Measurements from ENCODE around the gene PRKCQ.

PRKCQ gene

GRCh38 chr10:6610647-6611046, 30.6 kb upstream of the PRKCQ start:
- Histone ChIP-seq H3K4me1 (ENCODE audit: control insufficient read depth in 2 of 2, insufficient read depth in 2 of 2, low read length in 2 of 2) (peaks cover 0 to 3% of the 10 kb centered on the region in 2 donors), H3K27ac (ENCODE audit: low read depth in 2 of 2, low read length in 2 of 2) (no peak overlapping the region), H3K4me3 (ENCODE audit: low read length in 2 of 2) (no peak overlapping the region), H3K36me3 (ENCODE audit: control insufficient read depth in 2 of 2, insufficient read depth in 2 of 2, low read length in 2 of 2) (no peaks in the 10 kb centered on the region), H3K27me3 (ENCODE audit: control insufficient read depth in 2 of 2, insufficient read depth in 2 of 2, low read length in 2 of 2) (no peaks in the 10 kb centered on the region), H3K9ac (ENCODE audit: low read depth in 1 of 2, low read length in 2 of 2) (no peak overlapping the region), H3K9me3 (ENCODE audit: control insufficient read depth in 2 of 2, low read length in 2 of 2) (no peaks in the 10 kb centered on the region)

GRCh38 chr10:6609625-6610024, 29.5 kb upstream of the PRKCQ start:
- H3K36me3 ChIP-seq (ENCODE audit: control insufficient read depth in 2 of 2, insufficient read depth in 2 of 2, low read length in 2 of 2), result no peaks in the 10 kb centered on the region
- H3K27ac ChIP-seq (ENCODE audit: low read depth in 2 of 2, low read length in 2 of 2), result no peak overlapping the region
- H3K4me3 ChIP-seq (ENCODE audit: low read length in 2 of 2), result no peak overlapping the region
- H3K4me1 ChIP-seq (ENCODE audit: control insufficient read depth in 2 of 2, insufficient read depth in 2 of 2, low read length in 2 of 2), result peaks cover 0 to 3% of the 10 kb centered on the region in 2 donors
- no peaks in the 10 kb centered on the region for H3K9me3 ChIP-seq (ENCODE audit: control insufficient read depth in 2 of 2, low read length in 2 of 2)
- H3K9ac ChIP-seq (ENCODE audit: low read depth in 1 of 2, low read length in 2 of 2), result no peak overlapping the region
- H3K27me3 ChIP-seq (ENCODE audit: control insufficient read depth in 2 of 2, insufficient read depth in 2 of 2, low read length in 2 of 2), result no peaks in the 10 kb centered on the region

GRCh38 chr10:6607778-6608177, 27.7 kb upstream of the PRKCQ start:
- Histone ChIP-seq H3K27me3 (ENCODE audit: control insufficient read depth in 2 of 2, insufficient read depth in 2 of 2, low read length in 2 of 2) (no peaks in the 10 kb centered on the region), H3K9ac (ENCODE audit: low read depth in 1 of 2, low read length in 2 of 2) (no peak overlapping the region), H3K36me3 (ENCODE audit: control insufficient read depth in 2 of 2, insufficient read depth in 2 of 2, low read length in 2 of 2) (no peaks in the 10 kb centered on the region), H3K4me1 (ENCODE audit: control insufficient read depth in 2 of 2, insufficient read depth in 2 of 2, low read length in 2 of 2) (peaks cover 0 to 3% of the 10 kb centered on the region in 2 donors), H3K27ac (ENCODE audit: low read depth in 2 of 2, low read length in 2 of 2) (no peak overlapping the region), H3K4me3 (ENCODE audit: low read length in 2 of 2) (no peak overlapping the region), H3K9me3 (ENCODE audit: control insufficient read depth in 2 of 2, low read length in 2 of 2) (no peaks in the 10 kb centered on the region)

- Histone ChIP-seq H3K27ac (ENCODE audit: low read depth in 2 of 2, low read length in 2 of 2) (no peak overlapping the region), H3K9ac (ENCODE audit: low read depth in 1 of 2, low read length in 2 of 2) (no peak overlapping the region), H3K36me3 (ENCODE audit: control insufficient read depth in 2 of 2, insufficient read depth in 2 of 2, low read length in 2 of 2) (no peaks in the 10 kb centered on the region), H3K4me3 (ENCODE audit: low read length in 2 of 2) (no peak overlapping the region), H3K4me1 (ENCODE audit: control insufficient read depth in 2 of 2, insufficient read depth in 2 of 2, low read length in 2 of 2) (peaks cover 0 to 3% of the 10 kb centered on the region in 2 donors), H3K9me3 (ENCODE audit: control insufficient read depth in 2 of 2, low read length in 2 of 2) (no peaks in the 10 kb centered on the region), H3K27me3 (ENCODE audit: control insufficient read depth in 2 of 2, insufficient read depth in 2 of 2, low read length in 2 of 2) (no peaks in the 10 kb centered on the region)
Measured at GRCh38 chr10:6607182-6607581, 27.1 kb upstream of the PRKCQ start.

DNA sequence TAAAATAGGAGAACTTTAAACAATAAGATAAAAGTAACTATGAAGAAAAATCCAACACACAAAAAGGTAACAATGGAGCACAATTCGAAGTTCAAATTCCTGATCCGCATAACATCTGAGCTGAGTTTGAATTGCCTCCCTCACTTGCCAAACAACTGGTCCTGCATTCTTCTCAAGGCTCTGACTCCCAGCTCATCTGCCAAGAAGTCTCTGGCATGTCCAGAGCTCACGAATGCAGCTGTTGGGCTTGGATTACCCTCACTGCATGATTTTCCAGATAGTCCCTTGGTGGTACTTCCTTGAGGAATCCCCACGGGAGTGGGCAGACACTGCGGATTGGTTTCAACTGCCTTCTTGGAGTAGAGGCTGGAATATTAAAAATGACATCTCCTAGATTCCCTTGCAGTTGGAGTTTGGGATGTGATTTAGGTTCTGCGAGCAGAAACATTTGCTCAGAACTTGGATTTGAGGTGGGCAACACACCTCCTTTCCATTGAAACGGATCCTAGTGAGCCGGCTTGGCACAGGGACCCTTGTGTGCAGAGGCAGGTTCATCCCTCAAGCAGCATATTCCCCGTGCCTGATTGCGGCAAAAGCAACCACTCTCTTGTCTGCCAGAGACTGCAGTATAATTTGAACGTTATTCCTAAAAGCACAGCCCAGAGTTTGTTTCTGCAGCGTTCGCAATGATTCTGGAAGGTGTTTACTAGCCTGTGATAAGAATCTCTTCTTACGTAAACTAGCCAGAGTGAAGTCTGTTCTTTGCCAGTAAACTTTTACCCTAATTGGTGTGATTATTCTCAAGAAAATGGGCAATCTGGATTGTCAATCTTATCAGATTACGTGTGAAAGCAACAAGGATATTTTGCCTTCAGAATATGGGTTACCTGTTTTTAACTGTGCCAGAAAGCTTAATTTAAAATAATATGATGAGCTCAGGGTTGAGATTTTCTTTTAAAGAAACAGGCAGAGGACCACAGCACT, 23.4 kb upstream of the PRKCQ start:
- Histone ChIP-seq H3K27me3 (ENCODE audit: control insufficient read depth in 2 of 2, insufficient read depth in 2 of 2, low read length in 2 of 2) (no peaks in the 10 kb centered on the region), H3K4me3 (ENCODE audit: low read length in 2 of 2) (no peak overlapping the region), H3K27ac (ENCODE audit: low read depth in 2 of 2, low read length in 2 of 2) (no peak overlapping the region), H3K9me3 (ENCODE audit: control insufficient read depth in 2 of 2, low read length in 2 of 2) (no peaks in the 10 kb centered on the region), H3K36me3 (ENCODE audit: control insufficient read depth in 2 of 2, insufficient read depth in 2 of 2, low read length in 2 of 2) (no peaks in the 10 kb centered on the region), H3K4me1 (ENCODE audit: control insufficient read depth in 2 of 2, insufficient read depth in 2 of 2, low read length in 2 of 2) (no peaks in the 10 kb centered on the region), H3K9ac (ENCODE audit: low read depth in 1 of 2, low read length in 2 of 2) (no peak overlapping the region)

GRCh38 chr10:6602700-6603084, 22.6 kb upstream of the PRKCQ start:
- no peak overlapping the region for H3K4me3 ChIP-seq (ENCODE audit: low read length in 2 of 2)
- no peaks in the 10 kb centered on the region for H3K4me1 ChIP-seq (ENCODE audit: control insufficient read depth in 2 of 2, insufficient read depth in 2 of 2, low read length in 2 of 2)
- H3K36me3 ChIP-seq (ENCODE audit: control insufficient read depth in 2 of 2, insufficient read depth in 2 of 2, low read length in 2 of 2), result no peaks in the 10 kb centered on the region
- H3K27me3 ChIP-seq (ENCODE audit: control insufficient read depth in 2 of 2, insufficient read depth in 2 of 2, low read length in 2 of 2), result no peaks in the 10 kb centered on the region
- no peak overlapping the region for H3K27ac ChIP-seq (ENCODE audit: low read depth in 2 of 2, low read length in 2 of 2)
- no peaks in the 10 kb centered on the region for H3K9me3 ChIP-seq (ENCODE audit: control insufficient read depth in 2 of 2, low read length in 2 of 2)
- H3K9ac ChIP-seq (ENCODE audit: low read depth in 1 of 2, low read length in 2 of 2), result no peak overlapping the region

- Histone ChIP-seq H3K4me1 (ENCODE audit: control insufficient read depth in 2 of 2, insufficient read depth in 2 of 2, low read length in 2 of 2) (no peaks in the 10 kb centered on the region), H3K27ac (ENCODE audit: low read depth in 2 of 2, low read length in 2 of 2) (no peak overlapping the region), H3K9ac (ENCODE audit: low read depth in 1 of 2, low read length in 2 of 2) (no peak overlapping the region), H3K36me3 (ENCODE audit: control insufficient read depth in 2 of 2, insufficient read depth in 2 of 2, low read length in 2 of 2) (no peaks in the 10 kb centered on the region), H3K27me3 (ENCODE audit: control insufficient read depth in 2 of 2, insufficient read depth in 2 of 2, low read length in 2 of 2) (no peaks in the 10 kb centered on the region), H3K9me3 (ENCODE audit: control insufficient read depth in 2 of 2, low read length in 2 of 2) (no peaks in the 10 kb centered on the region), H3K4me3 (ENCODE audit: low read length in 2 of 2) (no peak overlapping the region)
Measured at GRCh38 chr10:6602026-6602699, 22.1 kb upstream of the PRKCQ start.

DNA sequence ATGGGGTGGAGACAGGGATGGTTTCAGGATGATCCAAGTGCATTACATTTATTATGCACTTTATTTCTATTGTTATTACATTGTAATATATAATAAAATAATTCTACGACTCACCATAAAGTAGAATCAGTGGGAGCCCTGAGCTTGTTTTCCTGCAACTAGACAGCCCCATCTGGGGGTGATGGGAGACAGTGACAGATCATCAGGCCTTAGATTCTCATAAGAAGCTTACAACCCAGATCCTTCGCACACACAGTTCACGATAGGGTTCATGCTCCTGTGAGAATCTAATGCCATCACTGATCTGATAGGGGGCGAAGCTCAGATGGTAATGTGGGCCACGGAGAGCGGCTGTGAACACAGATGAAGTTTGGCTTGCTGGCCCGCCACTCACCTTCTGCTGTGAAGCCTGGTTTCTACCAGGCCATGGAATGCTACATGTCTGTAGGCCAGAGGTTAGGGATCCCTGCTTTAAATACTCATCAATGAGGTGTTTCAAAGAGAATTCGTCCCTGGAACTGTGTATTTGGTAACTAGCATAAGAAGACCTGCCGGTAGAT, 21.2 kb upstream of the PRKCQ start:
- Histone ChIP-seq H3K27ac (ENCODE audit: low read depth in 2 of 2, low read length in 2 of 2) (no peak overlapping the region), H3K4me3 (ENCODE audit: low read length in 2 of 2) (no peak overlapping the region), H3K9ac (ENCODE audit: low read depth in 1 of 2, low read length in 2 of 2) (no peak overlapping the region), H3K4me1 (ENCODE audit: control insufficient read depth in 2 of 2, insufficient read depth in 2 of 2, low read length in 2 of 2) (no peaks in the 10 kb centered on the region), H3K9me3 (ENCODE audit: control insufficient read depth in 2 of 2, low read length in 2 of 2) (no peaks in the 10 kb centered on the region), H3K27me3 (ENCODE audit: control insufficient read depth in 2 of 2, insufficient read depth in 2 of 2, low read length in 2 of 2) (no peaks in the 10 kb centered on the region), H3K36me3 (ENCODE audit: control insufficient read depth in 2 of 2, insufficient read depth in 2 of 2, low read length in 2 of 2) (no peaks in the 10 kb centered on the region)

- no peaks in the 10 kb centered on the region for H3K27me3 ChIP-seq (ENCODE audit: control insufficient read depth in 2 of 2, insufficient read depth in 2 of 2, low read length in 2 of 2)
- no peaks in the 10 kb centered on the region for H3K36me3 ChIP-seq (ENCODE audit: control insufficient read depth in 2 of 2, insufficient read depth in 2 of 2, low read length in 2 of 2)
- H3K27ac ChIP-seq (ENCODE audit: low read depth in 2 of 2, low read length in 2 of 2), result no peak overlapping the region
- H3K9ac ChIP-seq (ENCODE audit: low read depth in 1 of 2, low read length in 2 of 2), result no peak overlapping the region
- H3K4me1 ChIP-seq (ENCODE audit: control insufficient read depth in 2 of 2, insufficient read depth in 2 of 2, low read length in 2 of 2), result no peaks in the 10 kb centered on the region
- no peaks in the 10 kb centered on the region for H3K9me3 ChIP-seq (ENCODE audit: control insufficient read depth in 2 of 2, low read length in 2 of 2)
- H3K4me3 ChIP-seq (ENCODE audit: low read length in 2 of 2), result no peak overlapping the region
Measured at GRCh38 chr10:6600224-6600987, 20.3 kb upstream of the PRKCQ start.

Measured in mucosa of rectum (tissue), 2 donors.